ENCODE data around the gene ZFP92. TPM values are rescaled to one million over a fixed set of nuclear protein-coding genes. Genes with fewer than 3 reads are reported as not detected.

The ZFP92 gene
- polyA plus RNA-seq, 1 donor (not counting 4 experiments of a cell fraction or from before 2014, with no cell fraction given): 0.64 TPM

GRCh38 chrX:153448556-153449367, 37.5 kb downstream of the ZFP92 start:
- FAIRE-seq (no peak), DNase-seq (ENCODE audit: low read depth, low spot score) (no peak)
- Histone ChIP-seq H3K4me2 (ENCODE audit: control insufficient read depth, extremely low read depth, insufficient read depth, low read depth, low read length) (no peak overlapping the region), H3K9me1 (ENCODE audit: control insufficient read depth, extremely low read depth, insufficient read depth, low read length) (no peaks in the 10 kb centered on the region), H3K9ac (ENCODE audit: control insufficient read depth, extremely low read depth, insufficient read depth, low read length) (no peak overlapping the region), H3K4me3 (ENCODE audit: control insufficient read depth in 2 of 3, extremely low read depth in 1 of 3, insufficient read depth in 2 of 3, low read depth in 1 of 3, low read length in 3 of 3) (no peak overlapping the region), H3K36me3 (ENCODE audit: control insufficient read depth in 2 of 2, extremely low read depth in 1 of 2, insufficient read depth in 2 of 2, low read length in 2 of 2) (no peaks in the 10 kb centered on the region), H3K27me3 (ENCODE audit: control insufficient read depth, extremely low read depth, insufficient read depth, low read length) (no peaks in the 10 kb centered on the region), H4K20me1 (ENCODE audit: control insufficient read depth, extremely low read depth, insufficient read depth, low read length) (no peaks in the 10 kb centered on the region), H3K27ac (ENCODE audit: control insufficient read depth, insufficient read depth, low read length) (no peak overlapping the region), H2AFZ (ENCODE audit: control insufficient read depth, low read length) (no peak overlapping the region), H3K9me3 (ENCODE audit: control insufficient read depth, low read depth, low read length) (no peaks in the 10 kb centered on the region), H3K4me1 (ENCODE audit: control insufficient read depth, extremely low read depth, insufficient read depth, low read length) (no peaks in the 10 kb centered on the region), H3K79me2 (ENCODE audit: control insufficient read depth, insufficient read depth, low read length) (no peaks in the 10 kb centered on the region)
- dilution Hi-C loops (cut with MboI; ENCODE audit: extremely low pct_ligation_motif_present, low sequenced_read_pairs): no loop called here
- TF ChIP-seq EZH2 (IDR thresholded peaks at IDR 0.05; ENCODE audit: low read length) (no peak), CTCF (optimal IDR thresholded peaks at IDR 0.05 in 1 of 3, IDR thresholded peaks at IDR 0.05 in 1 of 3, conservative IDR thresholded peaks at IDR 0.05 in 1 of 3; ENCODE audit: extremely low read depth in 1 of 3, insufficient read depth in 2 of 3, low read length in 3 of 3) (no peak)

DNA sequence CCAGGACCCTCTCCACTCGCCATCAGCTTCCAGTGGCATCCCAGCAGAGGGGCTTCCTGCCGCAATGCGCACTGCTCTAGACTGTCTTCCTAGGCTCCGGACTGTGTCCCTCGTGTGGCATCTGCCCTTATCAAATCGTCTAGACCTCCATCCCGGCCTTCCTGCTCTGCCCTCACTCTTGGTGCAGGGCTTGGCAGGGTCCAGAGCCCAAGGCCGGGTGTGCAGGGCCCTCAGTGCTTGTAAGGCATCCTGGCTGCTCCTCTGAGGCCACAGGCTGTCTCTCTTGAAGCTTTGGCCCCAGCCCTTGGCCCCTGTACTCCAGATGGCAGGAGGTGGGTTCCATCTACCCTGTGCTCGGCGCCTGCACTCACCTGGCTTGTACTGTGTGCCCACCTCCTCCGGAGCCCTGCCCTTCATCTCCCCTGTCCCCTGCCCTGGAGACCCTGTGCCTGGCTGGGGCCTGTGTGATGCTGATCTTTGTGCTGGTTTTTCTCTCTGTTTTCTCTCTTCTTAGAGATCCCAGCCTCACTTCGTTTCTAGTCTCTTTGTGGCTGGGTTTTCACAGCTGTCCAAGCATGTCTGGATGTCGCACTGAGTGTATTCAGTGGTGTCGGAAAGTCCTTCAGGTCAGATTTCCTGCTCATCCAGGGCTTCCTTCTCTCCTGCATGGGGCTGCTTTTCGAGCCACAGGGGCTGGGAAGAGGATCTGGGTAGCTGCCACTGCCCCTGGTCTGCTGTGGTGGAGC, 38.3 kb downstream of the ZFP92 start:
- Histone ChIP-seq H3K4me3 (ENCODE audit: control insufficient read depth in 2 of 3, extremely low read depth in 1 of 3, insufficient read depth in 2 of 3, low read depth in 1 of 3, low read length in 3 of 3) (no peak overlapping the region), H3K4me1 (ENCODE audit: control insufficient read depth, extremely low read depth, insufficient read depth, low read length) (no peaks in the 10 kb centered on the region), H3K27me3 (ENCODE audit: control insufficient read depth, extremely low read depth, insufficient read depth, low read length) (no peaks in the 10 kb centered on the region), H3K9ac (ENCODE audit: control insufficient read depth, extremely low read depth, insufficient read depth, low read length) (no peak overlapping the region), H3K4me2 (ENCODE audit: control insufficient read depth, extremely low read depth, insufficient read depth, low read depth, low read length) (no peak overlapping the region), H3K36me3 (ENCODE audit: control insufficient read depth in 2 of 2, extremely low read depth in 1 of 2, insufficient read depth in 2 of 2, low read length in 2 of 2) (no peaks in the 10 kb centered on the region), H3K79me2 (ENCODE audit: control insufficient read depth, insufficient read depth, low read length) (no peaks in the 10 kb centered on the region), H2AFZ (ENCODE audit: control insufficient read depth, low read length) (no peak overlapping the region), H3K27ac (ENCODE audit: control insufficient read depth, insufficient read depth, low read length) (no peak overlapping the region), H4K20me1 (ENCODE audit: control insufficient read depth, extremely low read depth, insufficient read depth, low read length) (no peaks in the 10 kb centered on the region), H3K9me3 (ENCODE audit: control insufficient read depth, low read depth, low read length) (no peaks in the 10 kb centered on the region), H3K9me1 (ENCODE audit: control insufficient read depth, extremely low read depth, insufficient read depth, low read length) (no peaks in the 10 kb centered on the region)
- dilution Hi-C loops (cut with MboI; ENCODE audit: extremely low pct_ligation_motif_present, low sequenced_read_pairs): no loop called here
- no peak for TF ChIP-seq CTCF (optimal IDR thresholded peaks at IDR 0.05 in 1 of 3, IDR thresholded peaks at IDR 0.05 in 1 of 3, conservative IDR thresholded peaks at IDR 0.05 in 1 of 3; ENCODE audit: extremely low read depth in 1 of 3, insufficient read depth in 2 of 3, low read length in 3 of 3)
- no peak for TF ChIP-seq EZH2 (IDR thresholded peaks at IDR 0.05; ENCODE audit: low read length)
- DNase-seq (ENCODE audit: low read depth, low spot score): no peak
- FAIRE-seq: no peak

All from keratinocyte (primary cell).